ENCODE results near the gene ADAMTSL1. TPM values are rescaled to one million over a fixed set of nuclear protein-coding genes. Genes with fewer than 3 reads are reported as not detected.

ADAMTSL1 gene
- total RNA-seq, 1 experiment from 2014 or later: not detected

DNA sequence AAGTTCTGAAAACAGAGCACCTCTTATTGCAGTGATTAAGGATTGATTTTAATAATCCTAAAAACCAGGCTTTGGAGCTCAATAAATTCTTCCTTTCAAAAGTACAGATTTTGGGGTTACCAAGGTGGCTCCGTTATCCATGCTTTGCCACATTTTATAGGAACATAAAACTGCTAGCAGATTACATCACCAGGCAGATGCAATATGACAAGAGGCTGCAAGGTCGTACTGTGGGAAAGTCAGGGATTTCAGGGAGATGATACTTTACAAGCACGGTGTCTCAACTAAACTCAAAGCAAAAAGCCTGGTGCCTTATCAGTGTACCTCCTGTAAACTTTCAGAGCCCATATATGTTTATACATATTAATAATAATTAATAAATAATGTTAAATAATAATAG is 28.6 kb downstream of the ADAMTSL1 start:
- no TSS peak for BruUV-seq (replicated peaks)
- ChIA-PET CTCF (no interaction called here), POLR2A (no interaction called here)
- no peak for ATAC-seq
- intact Hi-C loops (cut with micrococcal nuclease; ENCODE audit: unreplicated experiment): no loop called here
- DNase-seq (ENCODE audit: low read depth, low spot score): no peak
- Histone ChIP-seq H3K27ac (ENCODE audit: low read length) (no peak overlapping the region), H3K36me3 (ENCODE audit: control insufficient read depth, insufficient read depth, low read length) (no peaks in the 10 kb centered on the region), H3K27me3 (ENCODE audit: control insufficient read depth, insufficient read depth, low read length) (no peaks in the 10 kb centered on the region), H3K4me1 (ENCODE audit: control insufficient read depth, insufficient read depth, low read length) (no peaks in the 10 kb centered on the region), H3K4me3 (ENCODE audit: low read depth in 2 of 2, low read length in 2 of 2) (no peak overlapping the region), H3K9me3 (ENCODE audit: control insufficient read depth, insufficient read depth, low read depth, low read length) (no peaks in the 10 kb centered on the region)
- in situ Hi-C loops (cut with HindIII; ENCODE audit: low pct_unique_long_range_greater_than_20kb, low sequenced_read_pairs): no loop called here
- TF ChIP-seq TCF7L2 (IDR thresholded peaks at IDR 0.05; ENCODE audit: low read depth, low read length): no peak
- TF ChIP-seq, protein P1, sequence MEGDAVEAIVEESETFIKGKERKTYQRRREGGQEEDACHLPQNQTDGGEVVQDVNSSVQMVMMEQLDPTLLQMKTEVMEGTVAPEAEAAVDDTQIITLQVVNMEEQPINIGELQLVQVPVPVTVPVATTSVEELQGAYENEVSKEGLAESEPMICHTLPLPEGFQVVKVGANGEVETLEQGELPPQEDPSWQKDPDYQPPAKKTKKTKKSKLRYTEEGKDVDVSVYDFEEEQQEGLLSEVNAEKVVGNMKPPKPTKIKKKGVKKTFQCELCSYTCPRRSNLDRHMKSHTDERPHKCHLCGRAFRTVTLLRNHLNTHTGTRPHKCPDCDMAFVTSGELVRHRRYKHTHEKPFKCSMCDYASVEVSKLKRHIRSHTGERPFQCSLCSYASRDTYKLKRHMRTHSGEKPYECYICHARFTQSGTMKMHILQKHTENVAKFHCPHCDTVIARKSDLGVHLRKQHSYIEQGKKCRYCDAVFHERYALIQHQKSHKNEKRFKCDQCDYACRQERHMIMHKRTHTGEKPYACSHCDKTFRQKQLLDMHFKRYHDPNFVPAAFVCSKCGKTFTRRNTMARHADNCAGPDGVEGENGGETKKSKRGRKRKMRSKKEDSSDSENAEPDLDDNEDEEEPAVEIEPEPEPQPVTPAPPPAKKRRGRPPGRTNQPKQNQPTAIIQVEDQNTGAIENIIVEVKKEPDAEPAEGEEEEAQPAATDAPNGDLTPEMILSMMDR (IDR thresholded peaks at IDR 0.05): no peak
- TF ChIP-seq, protein P2, sequence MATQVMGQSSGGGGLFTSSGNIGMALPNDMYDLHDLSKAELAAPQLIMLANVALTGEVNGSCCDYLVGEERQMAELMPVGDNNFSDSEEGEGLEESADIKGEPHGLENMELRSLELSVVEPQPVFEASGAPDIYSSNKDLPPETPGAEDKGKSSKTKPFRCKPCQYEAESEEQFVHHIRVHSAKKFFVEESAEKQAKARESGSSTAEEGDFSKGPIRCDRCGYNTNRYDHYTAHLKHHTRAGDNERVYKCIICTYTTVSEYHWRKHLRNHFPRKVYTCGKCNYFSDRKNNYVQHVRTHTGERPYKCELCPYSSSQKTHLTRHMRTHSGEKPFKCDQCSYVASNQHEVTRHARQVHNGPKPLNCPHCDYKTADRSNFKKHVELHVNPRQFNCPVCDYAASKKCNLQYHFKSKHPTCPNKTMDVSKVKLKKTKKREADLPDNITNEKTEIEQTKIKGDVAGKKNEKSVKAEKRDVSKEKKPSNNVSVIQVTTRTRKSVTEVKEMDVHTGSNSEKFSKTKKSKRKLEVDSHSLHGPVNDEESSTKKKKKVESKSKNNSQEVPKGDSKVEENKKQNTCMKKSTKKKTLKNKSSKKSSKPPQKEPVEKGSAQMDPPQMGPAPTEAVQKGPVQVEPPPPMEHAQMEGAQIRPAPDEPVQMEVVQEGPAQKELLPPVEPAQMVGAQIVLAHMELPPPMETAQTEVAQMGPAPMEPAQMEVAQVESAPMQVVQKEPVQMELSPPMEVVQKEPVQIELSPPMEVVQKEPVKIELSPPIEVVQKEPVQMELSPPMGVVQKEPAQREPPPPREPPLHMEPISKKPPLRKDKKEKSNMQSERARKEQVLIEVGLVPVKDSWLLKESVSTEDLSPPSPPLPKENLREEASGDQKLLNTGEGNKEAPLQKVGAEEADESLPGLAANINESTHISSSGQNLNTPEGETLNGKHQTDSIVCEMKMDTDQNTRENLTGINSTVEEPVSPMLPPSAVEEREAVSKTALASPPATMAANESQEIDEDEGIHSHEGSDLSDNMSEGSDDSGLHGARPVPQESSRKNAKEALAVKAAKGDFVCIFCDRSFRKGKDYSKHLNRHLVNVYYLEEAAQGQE (IDR thresholded peaks at IDR 0.05; ENCODE audit: insufficient read depth in 1 of 2, low read depth in 2 of 2, low read length in 1 of 2): no peak

DNA sequence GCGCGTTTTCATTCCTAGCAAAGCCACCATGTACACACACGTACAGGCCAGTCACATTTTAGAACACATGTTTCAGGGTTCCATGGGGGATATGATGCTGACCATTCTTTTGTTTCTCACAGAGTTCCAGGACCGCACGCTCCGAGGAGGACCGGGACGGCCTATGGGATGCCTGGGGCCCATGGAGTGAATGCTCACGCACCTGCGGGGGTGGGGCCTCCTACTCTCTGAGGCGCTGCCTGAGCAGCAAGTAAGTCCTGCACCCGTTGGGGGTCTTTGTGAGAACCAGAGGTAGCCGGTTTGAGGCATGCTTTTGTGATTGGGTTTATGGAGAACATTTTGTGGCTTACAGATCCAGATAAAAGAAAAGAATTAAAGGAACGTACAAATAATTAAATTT is 30.8 kb downstream of the ADAMTSL1 start:
- in situ Hi-C loops (cut with HindIII; ENCODE audit: low pct_unique_long_range_greater_than_20kb, low sequenced_read_pairs): no loop called here

More for the DNA sequence above, 30.8 kb downstream of the ADAMTSL1 start:
- DNase-seq (ENCODE audit: low read depth, low spot score) (no peak), ATAC-seq (no peak)
- Histone ChIP-seq H3K27me3 (ENCODE audit: control insufficient read depth, insufficient read depth, low read length) (no peaks in the 10 kb centered on the region), H3K9me3 (ENCODE audit: control insufficient read depth, insufficient read depth, low read depth, low read length) (no peaks in the 10 kb centered on the region), H3K4me1 (ENCODE audit: control insufficient read depth, insufficient read depth, low read length) (no peaks in the 10 kb centered on the region), H3K36me3 (ENCODE audit: control insufficient read depth, insufficient read depth, low read length) (no peaks in the 10 kb centered on the region), H3K4me3 (ENCODE audit: low read depth in 2 of 2, low read length in 2 of 2) (no peak overlapping the region), H3K27ac (ENCODE audit: low read length) (no peak overlapping the region)
- intact Hi-C loops (cut with micrococcal nuclease; ENCODE audit: unreplicated experiment): no loop called here
- CTCF ChIA-PET: no interaction called here
- TF ChIP-seq POLR2AphosphoS5 (IDR thresholded peaks at IDR 0.05; ENCODE audit: low read depth, low read length) (no peak), TCF7L2 (IDR thresholded peaks at IDR 0.05; ENCODE audit: low read depth, low read length) (no peak), SIN3A (IDR thresholded peaks at IDR 0.05; ENCODE audit: borderline replicate concordance, insufficient read depth, low read depth, low read length) (no peak)
- TF ChIP-seq, protein P1 (IDR thresholded peaks at IDR 0.05): no peak
- TF ChIP-seq, protein P2 (IDR thresholded peaks at IDR 0.05; ENCODE audit: insufficient read depth in 1 of 2, low read depth in 2 of 2, low read length in 1 of 2): no peak
- POLR2A ChIA-PET: no interaction called here
- no TSS peak for BruUV-seq (replicated peaks)

All from Panc1 (cell line).